ENCODE measurements around the gene GPR119.
"Not testable (repeated sequence)": the region's sequence is repeated elsewhere in the genome, so short reads cannot be mapped to it uniquely, and the experiment has no call there.

The GPR119 gene

DNA sequence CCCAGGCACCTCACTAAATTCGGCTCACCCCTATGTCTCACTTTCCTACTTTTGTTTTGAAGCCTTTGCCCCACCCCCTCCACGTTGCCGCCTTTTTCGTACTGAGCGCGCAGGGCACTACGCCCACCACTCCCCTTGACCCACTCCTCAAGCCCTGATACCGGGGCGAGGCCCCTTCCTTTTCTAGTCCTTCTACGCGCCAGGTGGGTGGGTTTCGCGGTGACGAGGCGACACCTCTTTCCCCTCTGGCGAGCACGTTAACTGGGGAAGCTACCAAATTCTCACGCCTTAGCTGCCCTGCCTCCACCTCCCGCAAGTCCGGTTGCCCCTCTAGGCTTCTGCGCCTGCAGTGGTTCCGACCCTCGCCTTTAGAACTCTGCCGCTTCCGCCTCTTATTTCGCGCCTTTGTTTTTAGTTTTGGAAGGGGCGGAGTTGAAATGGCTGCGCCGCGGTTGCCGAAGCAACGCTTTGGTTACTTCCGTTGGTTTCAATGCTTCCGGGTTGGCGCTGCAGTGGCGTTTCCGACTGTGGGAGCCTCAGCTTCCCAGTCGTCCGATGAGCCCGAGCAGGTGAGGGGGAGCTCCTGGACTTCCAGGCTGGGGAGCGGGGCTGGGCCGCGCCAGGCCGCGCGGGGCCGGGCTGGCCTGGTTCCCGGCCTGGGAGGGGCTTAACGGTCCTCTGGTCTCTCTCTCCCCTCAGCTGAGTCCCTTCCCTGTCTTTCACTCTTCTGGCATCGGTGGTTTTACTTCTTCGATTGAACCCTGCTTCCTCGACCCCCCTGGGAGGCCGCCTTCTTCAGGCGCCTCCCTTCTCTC lies 45.9 kb downstream of the GPR119 start, which contains the start of gene SLC25A14:
TSS of gene SLC25A14 (plus strand) at position 512 of the 815 bp plus-strand sequence. CDS start 360 bp downstream, outside the sequence.
- peak; percentile 18 to 44 (median 39) for DNase-seq (ENCODE audit: low read depth in 3 of 3)

DNA sequence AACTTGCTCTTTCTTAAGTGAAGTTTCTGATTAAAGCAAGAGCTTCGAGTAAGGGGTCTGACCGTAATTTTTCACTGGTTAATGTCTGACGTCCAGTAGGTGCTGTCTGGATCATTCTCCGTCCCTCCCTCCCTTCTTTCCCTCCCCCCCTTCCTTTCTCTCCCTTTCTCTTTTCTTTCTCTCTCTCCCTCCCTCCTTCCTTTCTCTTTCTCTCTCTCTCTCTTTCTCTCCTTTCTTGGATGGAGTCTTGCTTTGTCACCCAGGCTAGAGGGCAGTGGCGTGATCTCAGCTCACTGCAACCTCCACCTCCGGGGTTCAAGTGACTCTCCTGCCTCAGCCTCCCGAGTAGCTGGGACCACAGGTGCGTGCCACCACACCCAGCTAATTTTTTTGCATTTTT lies 46.6 kb downstream of the GPR119 start:
- DNase-seq (ENCODE audit: low read depth in 3 of 3): not testable (repeated sequence)

GRCh38 chrX:130336531-130336930 lies 48.9 kb downstream of the GPR119 start:
- DNase-seq (ENCODE audit: low read depth in 3 of 3): no peak

All from stimulated activated CD4-positive, alpha-beta T cell treated with anti-CD3 and anti-CD28 coated beads, TNF-alpha, amount 100 ng/mL, for 4 hours (primary cell).